Breast epithelium (tissue), 3 donors: ENCODE data around the gene MAP2K5.

Experiments used
- CTCF ChIP-seq, 3 donors: fragments of 450-650 bp; IDR thresholded peaks; one replicate each; pipeline ENCODE4 v1.5.1; 2016 to 2017; ENCODE audit warnings: antibody characterized with exemption in 3 of 3, mild to moderate bottlenecking in 3 of 3, moderate library complexity in 3 of 3
- POLR2A ChIP-seq: fragments of 450-650 bp; IDR thresholded peaks from one replicate; pipeline ENCODE4 v1.6.1; 2016; ENCODE audit warnings: antibody characterized with exemption, mild to moderate bottlenecking, moderate library complexity
- POLR2AphosphoS5 ChIP-seq, 3 donors: sonication (generic); formaldehyde crosslinking; IDR thresholded peaks; one replicate each; pipeline ENCODE4 v1.6.1; 2017; ENCODE audit warnings: antibody characterized with exemption in 3 of 3

GRCh38 chr15:67515557-67515956 is 26.9 kb upstream of the MAP2K5 start:
- TF ChIP-seq CTCF (IDR thresholded peaks at IDR 0.05), result no peak
- no peak for TF ChIP-seq POLR2AphosphoS5 (IDR thresholded peaks at IDR 0.05)
- no peak for TF ChIP-seq POLR2A
